Activated CD8-positive, alpha-beta memory T cell treated with anti-CD3 and anti-CD28 coated beads for 4 hours (primary cell): ENCODE data around the gene C12orf56.
"Not testable (repeated sequence)": the region's sequence is repeated elsewhere in the genome, so short reads cannot be mapped to it uniquely, and the experiment has no call there.

Source experiments
- DNase-seq, 2 donors: peaks; one replicate each; pipeline ENCODE4 v3.0.0-alpha.2; 2020; ENCODE audit warnings: low read depth in 2 of 2

The C12orf56 gene

GRCh38 chr12:64387197-64387816, 3.3 kb downstream of the C12orf56 start:
- no peak for DNase-seq

DNA sequence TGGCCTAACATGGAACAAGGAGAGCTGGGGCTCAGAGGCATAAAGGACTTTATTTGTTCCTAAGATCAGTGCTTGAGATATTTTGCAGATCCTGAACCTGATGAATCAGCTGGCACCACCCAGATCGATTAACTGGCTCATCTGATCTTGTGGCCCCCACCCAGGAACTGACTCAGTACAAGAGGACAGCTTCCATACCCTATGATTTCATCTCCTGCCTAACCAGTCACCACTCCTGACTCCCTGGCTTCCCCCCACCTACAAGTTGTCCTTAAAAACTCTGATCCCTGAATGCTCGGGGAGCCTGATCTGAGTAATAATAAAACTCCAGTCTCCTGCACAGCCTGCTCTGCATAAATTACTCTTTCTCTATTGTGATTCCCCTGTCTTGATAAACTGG, 5.1 kb downstream of the C12orf56 start:
- no peak for DNase-seq

DNA sequence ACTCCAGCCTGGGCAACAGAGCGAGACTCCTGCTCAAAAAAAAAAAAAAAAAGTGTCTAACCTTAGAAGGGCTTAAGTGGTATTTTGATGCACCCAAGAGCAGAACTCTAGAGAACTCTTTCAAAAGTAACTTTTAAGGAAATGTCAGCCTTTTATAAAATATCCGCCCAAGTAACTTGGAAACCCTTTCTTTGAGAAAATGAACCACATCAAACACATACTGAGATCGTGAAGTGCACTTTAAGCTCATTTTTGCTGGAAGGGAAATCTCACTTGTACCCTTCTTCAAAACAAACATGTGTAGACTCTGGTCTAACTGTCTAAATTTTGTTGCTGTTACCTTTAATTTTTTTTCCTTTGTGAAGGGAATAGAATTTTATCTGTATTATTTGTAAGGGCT, 5.5 kb downstream of the C12orf56 start:
- no peak for DNase-seq

- DNase-seq, result no peak
These were observed 6.9 kb downstream of the C12orf56 start for GRCh38 chr12:64383675-64384074.

DNA sequence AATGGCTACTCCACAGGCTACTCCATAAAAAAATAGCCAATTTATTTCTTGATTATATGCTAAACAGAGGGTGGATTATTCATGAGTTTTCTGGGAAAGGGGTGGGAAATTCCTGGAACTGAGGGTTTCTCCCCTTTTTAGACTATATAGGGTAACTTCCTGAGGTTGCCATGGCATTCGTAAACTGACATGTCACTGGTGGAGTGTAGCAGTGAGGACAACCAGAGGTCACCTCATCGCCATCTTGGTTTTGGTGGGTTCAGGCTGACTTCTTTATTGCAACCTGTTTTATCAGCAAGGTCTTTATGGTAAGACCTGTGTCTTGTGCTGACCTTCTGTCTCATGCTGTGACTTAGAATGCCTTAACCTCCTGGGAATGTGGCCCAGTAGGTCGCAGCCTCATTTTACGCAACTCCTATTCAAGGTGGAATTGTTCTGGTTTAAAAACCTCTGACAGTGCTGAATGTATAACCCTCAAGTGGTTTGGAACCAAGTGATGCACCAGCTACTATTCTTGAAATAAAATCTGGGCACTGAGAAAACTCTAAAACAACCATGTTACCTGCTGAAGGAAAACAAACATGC, 27.7 kb downstream of the C12orf56 start:
- no peak for DNase-seq

DNA sequence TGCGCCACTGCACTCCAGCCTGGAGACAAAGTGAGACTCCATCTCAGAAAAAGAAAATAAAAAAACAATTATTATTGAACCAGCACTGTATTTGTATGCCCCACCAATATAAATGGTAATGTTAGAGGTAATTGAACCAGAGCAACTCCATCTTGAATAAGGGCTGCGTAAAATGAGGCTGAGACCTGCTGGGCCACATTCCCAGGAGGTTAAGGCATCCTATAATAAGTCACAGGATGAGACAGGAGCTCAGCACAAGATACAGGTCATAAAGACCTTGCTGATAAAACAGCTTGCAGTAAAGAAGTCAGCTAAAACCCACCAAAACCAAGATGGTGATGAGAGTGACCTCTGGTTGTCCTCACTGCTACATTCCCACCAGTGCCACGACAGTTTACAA, 29.4 kb downstream of the C12orf56 start:
- DNase-seq, result not testable (repeated sequence)

DNA sequence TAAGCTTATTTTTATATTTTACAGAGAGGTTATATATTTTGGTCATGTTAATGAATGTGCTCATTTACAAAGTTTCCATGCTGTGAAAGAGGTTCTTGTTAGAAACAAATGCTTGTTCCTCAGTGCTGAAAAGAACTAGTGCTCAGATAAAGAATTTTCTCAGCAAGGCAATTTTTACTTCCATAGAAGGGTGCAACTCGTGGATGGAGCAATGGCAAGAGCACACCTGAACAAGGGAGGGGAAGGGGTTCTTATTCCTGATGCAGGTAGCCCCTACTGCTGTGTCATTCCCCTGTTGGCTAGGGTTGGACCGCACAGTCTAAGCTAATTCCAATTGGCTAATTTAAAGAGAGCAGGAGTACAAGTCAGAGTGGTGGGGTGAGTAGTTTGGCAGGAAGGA, 34.3 kb downstream of the C12orf56 start:
- DNase-seq, result not testable (repeated sequence)

- no peak for DNase-seq
These were observed 38.4 kb downstream of the C12orf56 start for GRCh38 chr12:64352181-64352580.

DNA sequence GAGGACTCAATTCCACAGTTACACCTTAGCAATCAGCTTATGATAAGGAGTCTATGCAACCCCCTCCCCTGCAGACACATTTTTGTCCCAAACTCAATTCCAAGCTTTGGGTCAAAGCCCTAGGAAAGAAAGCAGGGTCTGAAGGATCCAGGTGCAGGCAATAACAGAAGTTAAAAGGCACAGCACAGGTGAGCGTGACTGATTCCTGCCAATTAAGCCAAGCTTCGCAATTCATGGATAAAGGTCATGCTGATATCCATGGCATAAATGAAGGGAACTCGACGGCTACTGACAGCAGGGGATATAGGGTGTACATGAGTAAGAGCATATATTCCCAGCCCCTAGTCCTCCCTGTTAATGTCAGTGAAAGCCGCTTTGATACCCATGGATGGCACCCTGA, 39.3 kb downstream of the C12orf56 start:
- no peak for DNase-seq

GRCh38 chr12:64347630-64348029, 42.9 kb downstream of the C12orf56 start:
- DNase-seq, result no peak

DNA sequence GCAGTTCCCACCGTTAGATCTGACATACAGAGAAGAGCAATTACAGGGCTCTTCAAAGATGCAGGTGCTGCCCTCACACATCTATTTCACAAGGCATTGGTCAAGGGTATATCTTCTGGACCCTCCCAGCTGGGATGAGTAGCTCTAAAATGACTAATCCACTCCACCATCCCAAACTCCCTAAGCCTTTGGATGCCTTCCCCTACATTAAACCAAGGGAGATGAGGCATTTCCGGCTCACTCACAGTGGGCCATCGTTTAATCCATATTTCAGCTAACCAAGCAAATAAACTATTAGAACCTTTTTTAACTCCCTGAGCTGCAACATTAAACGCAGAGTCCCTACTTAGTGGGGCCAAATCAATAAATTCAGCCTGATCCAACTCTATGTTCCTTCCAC, 45.9 kb downstream of the C12orf56 start:
- DNase-seq, result not testable (repeated sequence)

DNA sequence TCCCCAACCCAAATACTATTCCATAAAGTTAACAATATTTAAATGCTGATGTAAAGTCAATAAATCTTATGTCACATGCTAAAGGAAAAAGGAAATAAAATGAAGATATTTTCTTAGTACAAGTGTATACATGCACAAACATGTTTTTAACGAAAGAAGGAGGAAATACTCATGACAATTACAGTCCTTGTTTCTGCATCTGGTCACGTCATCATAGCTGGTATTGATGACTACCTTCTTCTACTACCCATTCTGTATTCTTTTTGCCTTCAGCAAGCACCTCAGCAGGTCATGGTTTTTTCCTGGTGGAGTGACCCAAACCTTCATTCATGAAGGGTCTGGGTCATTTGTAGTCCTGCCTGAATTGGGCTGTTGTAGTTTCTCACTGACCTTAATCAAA, 50.0 kb downstream of the C12orf56 start:
- DNase-seq, result not testable (repeated sequence)

GRCh38 chr12:64335886-64336466, 54.6 kb downstream of the C12orf56 start:
- no peak for DNase-seq

- DNase-seq, result no peak
These were observed 57.6 kb downstream of the C12orf56 start for GRCh38 chr12:64332938-64333337.

DNA sequence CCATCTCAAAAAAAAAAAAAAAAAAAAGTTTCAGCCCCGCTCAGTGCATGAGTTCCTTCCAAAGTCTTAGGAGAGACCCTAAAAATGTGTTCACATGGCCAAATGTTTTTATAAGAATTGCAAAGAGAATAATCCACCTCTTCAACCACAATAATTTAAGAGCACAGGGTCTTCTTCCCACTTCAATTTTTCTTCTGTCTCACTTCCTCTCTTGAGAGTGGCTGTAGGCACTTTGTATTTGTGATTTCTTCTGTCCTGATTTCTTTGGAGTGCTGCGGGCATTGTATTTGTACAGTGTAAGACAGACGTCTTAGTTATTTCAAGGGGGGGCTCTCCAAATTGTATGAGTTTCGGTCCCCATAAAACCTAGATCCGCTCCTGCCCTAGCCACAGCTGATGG, 58.3 kb downstream of the C12orf56 start:
- no peak for DNase-seq

GRCh38 chr12:64329031-64329710, 61.4 kb downstream of the C12orf56 start:
- DNase-seq, result not testable (repeated sequence)

- DNase-seq, result no peak
These were observed 65.5 kb downstream of the C12orf56 start for GRCh38 chr12:64325055-64325454.

DNA sequence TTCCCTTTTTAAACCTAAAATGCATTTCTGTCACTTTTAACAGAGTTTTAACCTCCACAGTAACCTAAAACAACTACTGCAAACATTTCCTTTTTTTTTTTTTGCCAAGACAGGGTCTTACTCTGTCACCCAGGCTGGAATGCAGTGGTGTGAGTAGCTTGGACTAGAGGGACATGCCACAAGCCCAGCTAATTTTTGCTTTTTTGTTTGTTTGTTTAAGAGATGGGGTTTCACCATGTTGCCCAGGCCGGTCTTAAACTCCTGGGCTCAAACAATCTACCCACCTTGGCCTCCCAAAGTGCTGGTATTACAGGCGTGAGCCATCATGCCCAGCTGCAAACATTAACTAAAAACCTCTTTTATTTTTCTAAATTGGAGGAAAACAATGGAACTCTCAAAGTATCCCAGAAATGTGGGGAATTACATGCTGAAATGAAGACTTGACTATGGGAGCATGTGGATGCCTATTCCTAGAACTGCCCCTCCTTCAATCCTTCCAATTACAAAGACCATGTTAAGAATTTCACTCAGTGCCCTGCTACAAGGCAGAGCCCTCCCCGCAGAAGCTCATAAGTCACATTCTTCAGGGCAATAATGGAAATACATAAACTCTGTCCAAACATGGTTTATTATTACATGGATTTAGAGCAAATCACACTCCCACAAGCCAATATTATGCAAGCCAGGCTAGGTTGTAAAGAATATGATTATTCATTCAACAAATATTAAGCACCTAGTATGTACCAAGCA, 66.9 kb downstream of the C12orf56 start:
- DNase-seq, result no peak

DNA sequence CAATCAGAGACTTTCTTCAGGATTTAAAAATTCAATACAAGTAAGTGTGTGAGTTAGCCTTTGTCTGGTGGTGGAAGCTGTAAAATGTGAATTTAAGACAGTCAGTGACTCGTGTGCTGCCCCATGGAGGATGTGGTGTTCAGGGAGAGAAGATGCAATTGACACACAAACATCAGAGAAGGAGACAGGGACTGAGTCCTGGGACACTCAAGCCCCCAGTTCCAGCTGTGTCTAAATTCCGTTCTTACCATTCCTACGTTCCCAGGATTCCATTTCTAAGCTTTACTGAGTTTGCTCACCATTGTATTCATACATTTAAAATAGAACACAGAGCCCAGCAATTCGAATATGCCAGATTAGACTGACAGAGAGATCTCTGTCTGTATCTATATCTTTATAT, 67.6 kb downstream of the C12orf56 start:
- DNase-seq, result no peak

GRCh38 chr12:64320611-64321010, 69.9 kb downstream of the C12orf56 start:
- DNase-seq, result no peak

DNA sequence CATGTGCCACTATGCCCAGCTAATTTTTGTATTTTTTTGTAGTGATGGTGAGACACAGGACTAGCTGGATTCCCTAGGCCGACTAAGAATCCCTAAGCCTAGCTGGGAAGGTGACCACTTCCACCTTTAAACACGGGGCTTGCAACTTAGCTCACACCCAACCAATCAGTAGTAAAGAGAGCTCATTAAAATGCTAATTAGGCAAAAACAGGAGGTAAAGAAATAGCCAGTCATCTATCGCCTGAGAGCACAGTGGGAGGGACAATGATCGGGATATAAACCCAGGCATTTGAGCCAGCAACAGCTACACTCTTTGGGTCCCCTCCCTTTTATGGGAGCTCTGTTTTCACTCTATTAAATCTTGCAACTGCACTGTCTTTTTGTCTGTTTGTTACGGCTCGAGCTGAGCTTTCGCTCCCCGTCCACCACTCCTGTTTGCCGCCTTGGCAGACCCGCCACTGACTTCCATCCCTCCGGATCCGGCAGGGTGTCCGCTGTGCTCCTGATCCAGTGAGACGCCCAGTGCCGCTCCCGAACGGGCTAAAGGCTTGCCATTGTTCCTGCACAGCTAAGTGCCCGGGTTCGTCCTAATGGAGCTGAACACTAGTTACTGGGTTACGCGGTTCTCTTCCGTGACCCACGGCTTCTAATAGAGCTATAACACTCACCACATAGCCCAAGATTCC, 70.9 kb downstream of the C12orf56 start:
- not testable (repeated sequence) for DNase-seq

DNA sequence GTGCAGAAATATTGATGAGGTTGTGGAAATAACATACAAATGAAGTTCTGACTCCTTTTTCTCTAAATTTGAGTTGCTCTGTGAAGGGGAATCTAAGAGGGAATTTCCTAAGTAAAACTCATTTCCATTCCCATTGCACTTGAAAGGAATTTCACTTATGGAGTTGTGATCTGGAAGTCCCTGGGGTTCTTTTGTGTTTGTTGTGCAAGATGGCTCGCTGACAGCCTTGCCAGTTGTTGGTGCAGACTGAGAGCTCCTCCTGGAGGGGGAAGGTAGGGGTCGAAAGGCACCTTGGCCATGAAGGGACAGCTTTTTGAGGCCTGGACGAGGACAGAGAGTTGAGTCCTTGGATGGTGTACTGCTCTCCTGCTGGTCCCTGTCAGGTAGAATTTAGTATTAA, 72.0 kb downstream of the C12orf56 start:
- no peak for DNase-seq
